ENCODE measurements around the gene CEP72.

The CEP72 gene

DNA sequence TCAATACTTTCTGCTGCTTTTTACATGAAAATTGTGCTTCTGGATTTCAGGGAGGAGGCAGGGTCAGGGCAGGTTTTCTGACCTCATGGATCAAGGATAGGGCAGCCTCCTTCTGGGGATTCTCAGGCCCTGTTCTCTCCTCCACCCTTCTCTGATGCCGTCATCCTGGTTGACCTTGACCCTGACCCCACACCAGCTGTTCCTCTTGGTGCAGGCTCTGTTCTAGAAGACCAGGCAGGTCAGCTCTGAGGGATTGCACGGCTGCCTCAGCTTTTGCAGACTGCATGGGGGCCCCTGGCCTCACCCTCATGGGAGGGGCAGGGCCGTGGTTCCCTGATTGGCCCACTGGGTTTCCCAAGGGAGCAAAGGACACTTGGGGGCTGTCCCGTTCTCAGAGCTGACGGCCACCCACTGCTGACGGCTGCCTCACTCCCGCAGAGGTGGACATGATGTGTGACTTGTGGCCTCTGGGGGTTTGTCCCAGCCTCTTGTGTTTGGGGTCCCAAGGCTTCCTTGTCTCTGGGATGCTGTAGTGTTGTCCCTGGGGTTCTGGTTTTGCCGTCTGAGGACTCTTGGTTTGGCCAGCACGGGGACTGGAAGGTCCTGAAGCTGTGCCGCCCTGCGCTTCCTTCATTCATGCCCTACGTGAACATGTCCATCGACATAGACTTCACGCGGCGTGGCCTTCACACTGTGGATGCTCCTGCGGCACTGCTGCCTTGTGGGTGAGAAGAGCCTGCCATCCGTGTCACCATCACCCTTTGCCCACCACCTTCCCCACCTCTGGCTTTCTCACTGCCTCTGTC, 34.5 kb downstream of the CEP72 start:
- TF ChIP-seq ISL1 (CRISPR knock-in tag; IDR thresholded peaks at IDR 0.05) (no peak), PPARA (CRISPR knock-in tag; IDR thresholded peaks at IDR 0.05; ENCODE audit: borderline replicate concordance) (no peak), ARNTL (CRISPR knock-in tag; IDR thresholded peaks at IDR 0.05; ENCODE audit: borderline replicate concordance, low read depth) (no peak), PATZ1 (CRISPR knock-in tag; IDR thresholded peaks at IDR 0.05; ENCODE audit: borderline replicate concordance) (no peak), OSR1 (CRISPR knock-in tag; IDR thresholded peaks at IDR 0.05) (no peak), SNAI2 (CRISPR knock-in tag; IDR thresholded peaks at IDR 0.05) (no peak), TOX (CRISPR knock-in tag; IDR thresholded peaks at IDR 0.05; ENCODE audit: borderline replicate concordance) (no peak), ZC3H10 (CRISPR knock-in tag; IDR thresholded peaks at IDR 0.05) (no peak), ZFP30 (CRISPR knock-in tag; IDR thresholded peaks at IDR 0.05) (no peak), BACH2 (CRISPR knock-in tag; IDR thresholded peaks at IDR 0.05; ENCODE audit: borderline replicate concordance) (no peak), GLIS3 (CRISPR knock-in tag; IDR thresholded peaks at IDR 0.05) (no peak), CREB5 (CRISPR knock-in tag; IDR thresholded peaks at IDR 0.05; ENCODE audit: low read depth) (no peak), TCF4 (CRISPR knock-in tag; IDR thresholded peaks at IDR 0.05; ENCODE audit: borderline replicate concordance) (no peak), CSDC2 (CRISPR knock-in tag; IDR thresholded peaks at IDR 0.05) (no peak), ZNF70 (CRISPR knock-in tag; IDR thresholded peaks at IDR 0.05) (no peak)
- TF ChIP-seq, protein P1, sequence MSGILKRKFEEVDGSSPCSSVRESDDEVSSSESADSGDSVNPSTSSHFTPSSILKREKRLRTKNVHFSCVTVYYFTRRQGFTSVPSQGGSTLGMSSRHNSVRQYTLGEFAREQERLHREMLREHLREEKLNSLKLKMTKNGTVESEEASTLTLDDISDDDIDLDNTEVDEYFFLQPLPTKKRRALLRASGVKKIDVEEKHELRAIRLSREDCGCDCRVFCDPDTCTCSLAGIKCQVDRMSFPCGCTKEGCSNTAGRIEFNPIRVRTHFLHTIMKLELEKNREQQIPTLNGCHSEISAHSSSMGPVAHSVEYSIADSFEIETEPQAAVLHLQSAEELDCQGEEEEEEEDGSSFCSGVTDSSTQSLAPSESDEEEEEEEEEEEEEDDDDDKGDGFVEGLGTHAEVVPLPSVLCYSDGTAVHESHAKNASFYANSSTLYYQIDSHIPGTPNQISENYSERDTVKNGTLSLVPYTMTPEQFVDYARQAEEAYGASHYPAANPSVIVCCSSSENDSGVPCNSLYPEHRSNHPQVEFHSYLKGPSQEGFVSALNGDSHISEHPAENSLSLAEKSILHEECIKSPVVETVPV (CRISPR knock-in tag; IDR thresholded peaks at IDR 0.05): no peak
- TF ChIP-seq, protein P2, sequence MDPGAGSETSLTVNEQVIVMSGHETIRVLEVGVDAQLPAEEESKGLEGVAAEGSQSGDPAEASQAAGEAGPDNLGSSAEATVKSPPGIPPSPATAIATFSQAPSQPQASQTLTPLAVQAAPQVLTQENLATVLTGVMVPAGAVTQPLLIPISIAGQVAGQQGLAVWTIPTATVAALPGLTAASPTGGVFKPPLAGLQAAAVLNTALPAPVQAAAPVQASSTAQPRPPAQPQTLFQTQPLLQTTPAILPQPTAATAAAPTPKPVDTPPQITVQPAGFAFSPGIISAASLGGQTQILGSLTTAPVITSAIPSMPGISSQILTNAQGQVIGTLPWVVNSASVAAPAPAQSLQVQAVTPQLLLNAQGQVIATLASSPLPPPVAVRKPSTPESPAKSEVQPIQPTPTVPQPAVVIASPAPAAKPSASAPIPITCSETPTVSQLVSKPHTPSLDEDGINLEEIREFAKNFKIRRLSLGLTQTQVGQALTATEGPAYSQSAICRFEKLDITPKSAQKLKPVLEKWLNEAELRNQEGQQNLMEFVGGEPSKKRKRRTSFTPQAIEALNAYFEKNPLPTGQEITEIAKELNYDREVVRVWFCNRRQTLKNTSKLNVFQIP (CRISPR knock-in tag; IDR thresholded peaks at IDR 0.05; ENCODE audit: borderline replicate concordance, low read depth): no peak
- ATAC-seq: no peak

- ATAC-seq: no peak
- TF ChIP-seq TSHZ2 (CRISPR knock-in tag; IDR thresholded peaks at IDR 0.05): no peak
- TF ChIP-seq CREB5 (CRISPR knock-in tag; IDR thresholded peaks at IDR 0.05; ENCODE audit: low read depth): no peak
- no peak for TF ChIP-seq ESRRG (CRISPR knock-in tag; IDR thresholded peaks at IDR 0.05)
- TF ChIP-seq ZNF565 (CRISPR knock-in tag; conservative IDR thresholded peaks at IDR 0.05; ENCODE audit: low read depth): no peak
- no peak for TF ChIP-seq ARNTL (CRISPR knock-in tag; IDR thresholded peaks at IDR 0.05; ENCODE audit: borderline replicate concordance, low read depth)
- no peak for TF ChIP-seq BACH2 (CRISPR knock-in tag; IDR thresholded peaks at IDR 0.05; ENCODE audit: borderline replicate concordance)
- TF ChIP-seq ZC3H10 (CRISPR knock-in tag; IDR thresholded peaks at IDR 0.05): no peak
Observed at GRCh38 chr5:647311-647710, 35.2 kb downstream of the CEP72 start.

Measured in SK-N-SH treated with all-trans-retinoic acid at 6 μM for 48 hours (cell line).